ENCODE data around the gene CYBA.

Gene CYBA

GRCh38 chr16:88650749-88651275 is at the start of gene CYBA:
Gene CYBA (minus strand): TSS chr16:88651053. CDS start chr16:88651013, 40 bp downstream.
- in situ Hi-C loops (cut with MboI; ENCODE audit: low sequenced_read_pairs): no loop called here

GRCh38 chr16:88700322-88700635 is 49.4 kb upstream of the CYBA start:
- in situ Hi-C loops (cut with MboI; ENCODE audit: low sequenced_read_pairs): no loop called here

GRCh38 chr16:88699180-88699579 is 48.3 kb upstream of the CYBA start:
- in situ Hi-C loops (cut with MboI; ENCODE audit: low sequenced_read_pairs): no loop called here

- in situ Hi-C loops (cut with MboI; ENCODE audit: low sequenced_read_pairs): no loop called here
Observed at GRCh38 chr16:88698646-88699045, 47.8 kb upstream of the CYBA start.

- in situ Hi-C loops (cut with MboI; ENCODE audit: low sequenced_read_pairs): no loop called here
Observed at GRCh38 chr16:88697831-88698615, 47.2 kb upstream of the CYBA start.

- in situ Hi-C loops (cut with MboI; ENCODE audit: low sequenced_read_pairs): no loop called here
Observed at GRCh38 chr16:88697116-88697830, 46.4 kb upstream of the CYBA start.

- in situ Hi-C loops (cut with MboI; ENCODE audit: low sequenced_read_pairs): no loop called here
Observed at GRCh38 chr16:88696441-88696840, 45.6 kb upstream of the CYBA start.

- in situ Hi-C loops (cut with MboI; ENCODE audit: low sequenced_read_pairs): no loop called here
Observed at GRCh38 chr16:88695753-88696152, 44.9 kb upstream of the CYBA start.

- in situ Hi-C loops (cut with MboI; ENCODE audit: low sequenced_read_pairs): no loop called here
Observed at GRCh38 chr16:88695218-88695617, 44.4 kb upstream of the CYBA start.

GRCh38 chr16:88694221-88695087 is 43.6 kb upstream of the CYBA start:
- in situ Hi-C loops (cut with MboI; ENCODE audit: low sequenced_read_pairs): no loop called here

GRCh38 chr16:88693420-88694177 is 42.7 kb upstream of the CYBA start:
- in situ Hi-C loops (cut with MboI; ENCODE audit: low sequenced_read_pairs): no loop called here

GRCh38 chr16:88692861-88693260 is 42.0 kb upstream of the CYBA start:
- in situ Hi-C loops (cut with MboI; ENCODE audit: low sequenced_read_pairs): no loop called here

- in situ Hi-C loops (cut with MboI; ENCODE audit: low sequenced_read_pairs): no loop called here
Observed at GRCh38 chr16:88691924-88692560, 41.2 kb upstream of the CYBA start.

- in situ Hi-C loops (cut with MboI; ENCODE audit: low sequenced_read_pairs): no loop called here
Observed at GRCh38 chr16:88691129-88691813, 40.4 kb upstream of the CYBA start.

- in situ Hi-C loops (cut with MboI; ENCODE audit: low sequenced_read_pairs): no loop called here
Observed at GRCh38 chr16:88690341-88691128, 39.7 kb upstream of the CYBA start.

- in situ Hi-C loops (cut with MboI; ENCODE audit: low sequenced_read_pairs): no loop called here
Observed at GRCh38 chr16:88688013-88688778, 37.3 kb upstream of the CYBA start.

GRCh38 chr16:88687676-88688012 is 36.8 kb upstream of the CYBA start:
- in situ Hi-C loops (cut with MboI; ENCODE audit: low sequenced_read_pairs): no loop called here

- in situ Hi-C loops (cut with MboI; ENCODE audit: low sequenced_read_pairs): no loop called here
Observed at GRCh38 chr16:88687254-88687576, 36.4 kb upstream of the CYBA start.

All from HL-60/S4 treated with phorbol 12-myristate 13-acetate at 8.2 ng/mL for 4 days and 3 days (cell line).